HepG2 (cell line): ENCODE results near the gene CAPZA1. TPM values are rescaled to one million over a fixed set of nuclear protein-coding genes. Genes with fewer than 3 reads are reported as not detected.

ENCODE experiments used
- CSRNP1 ChIP-seq: sonication (generic); formaldehyde crosslinking; IDR thresholded peaks from 2 replicates; pipeline ENCODE4 v1.8.1; 2023; ENCODE audit warnings: mild to moderate bottlenecking, missing genetic modification reagents
- ETV5 ChIP-seq: IDR thresholded peaks from 2 replicates; pipeline ENCODE4 v1.6.1; 2018; ENCODE audit warnings: missing biosample characterization, missing genetic modification reagents, inconsistent platforms, borderline replicate concordance
- LCORL ChIP-seq, 2 experiments: fragments of 450-650 bp in 1 of 2; sonication (generic) in 1 of 2; formaldehyde crosslinking in 1 of 2; IDR thresholded peaks; 2 replicates each; pipeline versions ENCODE4 v1.5.0 to v1.6.1; 2017 to 2020; ENCODE audit warnings: antibody characterized with exemption in 1 of 2, missing genetic modification reagents in 1 of 2
- MAFK ChIP-seq, 2 experiments: IDR thresholded peaks in 1 of 2; conservative IDR thresholded peaks in 1 of 2; 2 replicates each; pipeline ENCODE4 v1.6.1; 2011; ENCODE audit warnings: improper control_type of control experiment in 2 of 2, low read length in 2 of 2
- MAZ ChIP-seq, 2 experiments: sonication (generic) in 1 of 2; formaldehyde crosslinking in 1 of 2; IDR thresholded peaks; 2 replicates each; pipeline versions ENCODE4 v1.5.0 to v1.6.1; 2012 to 2020; ENCODE audit warnings: low read depth in 2 of 2, mild to moderate bottlenecking in 2 of 2, borderline replicate concordance in 1 of 2, improper control_type of control experiment in 1 of 2, low read length in 1 of 2, missing genetic modification reagents in 1 of 2, moderate library complexity in 1 of 2
- NFRKB ChIP-seq: fragments of 450-650 bp; IDR thresholded peaks from 2 replicates; pipeline ENCODE4 v1.6.1; 2017
- RBM22 ChIP-seq: fragments of 200-400 bp; formaldehyde crosslinking; optimal IDR thresholded peaks from 2 replicates; pipeline ENCODE3; 2017; ENCODE audit warnings: mild to moderate bottlenecking, low read length, moderate library complexity
- RXRA ChIP-seq: sonication (generic); formaldehyde crosslinking; IDR thresholded peaks from 2 replicates; pipeline ENCODE4 v1.5.1; 2020; ENCODE audit warnings: missing genetic modification reagents
- SMC3 ChIP-seq: IDR thresholded peaks from 2 replicates; pipeline ENCODE4 v1.6.1; 2011; ENCODE audit warnings: low read length, improper control_type of control experiment
- TARDBP ChIP-seq: sonication (generic); formaldehyde crosslinking; IDR thresholded peaks from 2 replicates; pipeline ENCODE4 v1.8.0; 2022; ENCODE audit warnings: mild to moderate bottlenecking, missing genetic modification reagents
- ZBTB7B ChIP-seq: sonication (generic); formaldehyde crosslinking; IDR thresholded peaks from 2 replicates; pipeline ENCODE4 v1.4.0; 2020; ENCODE audit warnings: missing genetic modification reagents
- ZNF615 ChIP-seq: sonication (generic); formaldehyde crosslinking; IDR thresholded peaks from 2 replicates; pipeline ENCODE4 v1.5.0; 2020; ENCODE audit warnings: mild to moderate bottlenecking, missing genetic modification reagents, borderline replicate concordance
- ZNF766 ChIP-seq: sonication (generic); formaldehyde crosslinking; IDR thresholded peaks from 2 replicates; pipeline ENCODE4 v1.5.0; 2020; ENCODE audit warnings: missing genetic modification reagents, borderline replicate concordance
- polyA plus RNA-seq, 8 experiments: library from polyadenylated mRNA; depleted of rRNA in 3 of 8; stranded (reverse) in 7 of 8; unstranded in 1 of 8; fragments of >200 nt; fragmentation: Illumina TruSeq in 4 of 8; extraction: Trizol in 4 of 8; gene quantifications; 2 replicates each; pipeline versions ENCODE4 v1.2.1 to v1.2.3, GENCODE V29; 2011 to 2016; ENCODE audit warnings: low read depth in 4 of 8, missing spikeins in 1 of 8, mixed read lengths in 1 of 8; ENCODE audit not compliant: insufficient read depth in 1 of 8
- total RNA-seq, 5 experiments: library from RNA; depleted of rRNA; stranded (reverse); fragments of >200 nt; fragmentation: Illumina TruSeq; extraction: Trizol; gene quantifications; 2 replicates each; pipeline ENCODE4 v1.2.3, GENCODE V29; 2016; ENCODE audit warnings: low read depth in 1 of 5
- TF ChIP-seq, protein P1 (sequence below): sonication (generic); formaldehyde crosslinking; IDR thresholded peaks from 2 replicates; pipeline ENCODE4 v1.8.0; 2022; ENCODE audit warnings: mild to moderate bottlenecking, missing genetic modification reagents, moderate library complexity
- TF ChIP-seq, protein P2 (sequence below): sonication (generic); formaldehyde crosslinking; IDR thresholded peaks from 2 replicates; pipeline ENCODE4 v1.5.0; 2020; ENCODE audit warnings: mild to moderate bottlenecking, missing genetic modification reagents
- TF ChIP-seq, protein P3 (sequence below): sonication (generic); formaldehyde crosslinking; conservative IDR thresholded peaks from 2 replicates; pipeline ENCODE4 v1.4.0; 2020; ENCODE audit warnings: mild to moderate bottlenecking, missing genetic modification reagents, moderate library complexity
- TF ChIP-seq, protein P4 (sequence below): sonication (generic); formaldehyde crosslinking; IDR thresholded peaks from 2 replicates; pipeline ENCODE4 v1.5.1; 2020; ENCODE audit warnings: missing genetic modification reagents, mild to moderate bottlenecking, borderline replicate concordance

CAPZA1 gene
- total and polyA plus RNA-seq, 2 of the 13 experiments (the other 11 are each of a cell fraction or from before 2014, with no cell fraction given): 67.0 to 117 TPM

DNA sequence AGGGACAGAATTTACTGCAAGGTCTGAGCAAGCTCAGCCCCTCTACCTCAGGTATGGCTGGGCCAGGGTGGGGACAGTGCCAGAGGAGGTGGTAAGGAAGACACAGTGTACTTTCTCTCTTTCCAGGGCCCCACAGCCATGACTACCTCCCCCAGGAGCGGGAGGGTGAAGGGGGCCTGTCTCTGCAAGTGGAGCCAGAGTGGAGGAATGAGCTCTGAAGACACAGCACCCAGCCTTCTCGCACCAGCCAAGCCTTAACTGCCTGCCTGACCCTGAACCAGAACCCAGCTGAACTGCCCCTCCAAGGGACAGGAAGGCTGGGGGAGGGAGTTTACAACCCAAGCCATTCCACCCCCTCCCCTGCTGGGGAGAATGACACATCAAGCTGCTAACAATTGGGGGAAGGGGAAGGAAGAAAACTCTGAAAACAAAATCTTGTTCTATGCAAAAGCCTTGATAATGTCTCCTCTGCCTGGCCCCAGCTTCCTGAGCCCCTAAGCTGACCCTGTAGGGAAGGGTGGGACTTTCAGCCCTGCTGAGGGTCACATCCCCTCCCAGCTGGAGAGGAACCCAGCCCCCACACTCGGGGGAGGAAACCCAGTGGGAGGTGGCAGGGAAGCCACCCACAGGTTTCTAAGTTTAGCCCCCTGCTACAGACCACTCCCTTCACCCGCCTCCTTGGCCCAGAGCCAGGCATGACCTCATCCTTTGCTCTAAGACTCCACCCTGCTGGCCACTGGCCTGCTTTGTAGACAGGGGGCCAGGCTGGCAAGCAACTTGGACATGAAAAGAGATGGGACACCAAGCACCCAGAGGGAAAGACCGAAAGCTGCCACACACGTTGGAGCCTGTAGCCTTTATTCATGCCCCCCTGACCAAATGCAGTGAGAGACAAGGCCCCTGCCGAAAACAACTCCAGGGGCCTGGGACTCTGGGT, 80.9 kb downstream of the CAPZA1 start (continued):
- TF ChIP-seq, protein P1, sequence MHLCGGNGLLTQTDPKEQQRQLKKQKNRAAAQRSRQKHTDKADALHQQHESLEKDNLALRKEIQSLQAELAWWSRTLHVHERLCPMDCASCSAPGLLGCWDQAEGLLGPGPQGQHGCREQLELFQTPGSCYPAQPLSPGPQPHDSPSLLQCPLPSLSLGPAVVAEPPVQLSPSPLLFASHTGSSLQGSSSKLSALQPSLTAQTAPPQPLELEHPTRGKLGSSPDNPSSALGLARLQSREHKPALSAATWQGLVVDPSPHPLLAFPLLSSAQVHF (CRISPR knock-in tag): no peak
- TF ChIP-seq NFRKB (no peak), RBM22 (peak; percentile 26), CSRNP1 (no peak), TARDBP (peak; percentile 49; the same call in 1 of the 2 replicates), ZNF766 (CRISPR knock-in tag) (no peak), ETV5 (CRISPR knock-in tag) (peak; percentile 29; the same call in 1 of the 2 replicates), MAZ (IDR thresholded peaks at IDR 0.05; ENCODE audit: borderline replicate concordance, low read depth, low read length) (peak; percentile 16; the same call in 1 of the 2 replicates), MAZ (CRISPR knock-in tag; IDR thresholded peaks at IDR 0.05; ENCODE audit: low read depth) (no peak), ZNF615 (CRISPR knock-in tag) (0 out of 2 replicates have a peak, but pooled peaks have one; percentile 73), SMC3 (no peak), LCORL (IDR thresholded peaks at IDR 0.05) (peak; percentile 67; the same call in 1 of the 2 replicates), LCORL (CRISPR knock-in tag; IDR thresholded peaks at IDR 0.05) (peak; percentile 74), ZBTB7B (peak; percentile 61; the same call in 1 of the 2 replicates), MAFK (conservative IDR thresholded peaks at IDR 0.05 in 1 of 2, IDR thresholded peaks at IDR 0.05 in 1 of 2; ENCODE audit: low read length in 2 of 2) (no peak), RXRA (CRISPR knock-in tag) (peak; percentile 53; the same call in 1 of the 2 replicates)
- TF ChIP-seq, protein P2, sequence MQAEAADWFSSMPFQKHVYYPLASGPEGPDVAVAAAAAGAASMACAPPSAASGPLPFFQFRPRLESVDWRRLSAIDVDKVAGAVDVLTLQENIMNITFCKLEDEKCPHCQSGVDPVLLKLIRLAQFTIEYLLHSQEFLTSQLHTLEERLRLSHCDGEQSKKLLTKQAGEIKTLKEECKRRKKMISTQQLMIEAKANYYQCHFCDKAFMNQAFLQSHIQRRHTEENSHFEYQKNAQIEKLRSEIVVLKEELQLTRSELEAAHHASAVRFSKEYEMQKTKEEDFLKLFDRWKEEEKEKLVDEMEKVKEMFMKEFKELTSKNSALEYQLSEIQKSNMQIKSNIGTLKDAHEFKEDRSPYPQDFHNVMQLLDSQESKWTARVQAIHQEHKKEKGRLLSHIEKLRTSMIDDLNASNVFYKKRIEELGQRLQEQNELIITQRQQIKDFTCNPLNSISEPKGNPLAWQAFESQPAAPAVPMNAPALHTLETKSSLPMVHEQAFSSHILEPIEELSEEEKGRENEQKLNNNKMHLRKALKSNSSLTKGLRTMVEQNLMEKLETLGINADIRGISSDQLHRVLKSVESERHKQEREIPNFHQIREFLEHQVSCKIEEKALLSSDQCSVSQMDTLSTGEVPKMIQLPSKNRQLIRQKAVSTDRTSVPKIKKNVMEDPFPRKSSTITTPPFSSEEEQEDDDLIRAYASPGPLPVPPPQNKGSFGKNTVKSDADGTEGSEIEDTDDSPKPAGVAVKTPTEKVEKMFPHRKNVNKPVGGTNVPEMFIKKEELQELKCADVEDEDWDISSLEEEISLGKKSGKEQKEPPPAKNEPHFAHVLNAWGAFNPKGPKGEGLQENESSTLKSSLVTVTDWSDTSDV (CRISPR knock-in tag): no peak
- TF ChIP-seq, protein P3, sequence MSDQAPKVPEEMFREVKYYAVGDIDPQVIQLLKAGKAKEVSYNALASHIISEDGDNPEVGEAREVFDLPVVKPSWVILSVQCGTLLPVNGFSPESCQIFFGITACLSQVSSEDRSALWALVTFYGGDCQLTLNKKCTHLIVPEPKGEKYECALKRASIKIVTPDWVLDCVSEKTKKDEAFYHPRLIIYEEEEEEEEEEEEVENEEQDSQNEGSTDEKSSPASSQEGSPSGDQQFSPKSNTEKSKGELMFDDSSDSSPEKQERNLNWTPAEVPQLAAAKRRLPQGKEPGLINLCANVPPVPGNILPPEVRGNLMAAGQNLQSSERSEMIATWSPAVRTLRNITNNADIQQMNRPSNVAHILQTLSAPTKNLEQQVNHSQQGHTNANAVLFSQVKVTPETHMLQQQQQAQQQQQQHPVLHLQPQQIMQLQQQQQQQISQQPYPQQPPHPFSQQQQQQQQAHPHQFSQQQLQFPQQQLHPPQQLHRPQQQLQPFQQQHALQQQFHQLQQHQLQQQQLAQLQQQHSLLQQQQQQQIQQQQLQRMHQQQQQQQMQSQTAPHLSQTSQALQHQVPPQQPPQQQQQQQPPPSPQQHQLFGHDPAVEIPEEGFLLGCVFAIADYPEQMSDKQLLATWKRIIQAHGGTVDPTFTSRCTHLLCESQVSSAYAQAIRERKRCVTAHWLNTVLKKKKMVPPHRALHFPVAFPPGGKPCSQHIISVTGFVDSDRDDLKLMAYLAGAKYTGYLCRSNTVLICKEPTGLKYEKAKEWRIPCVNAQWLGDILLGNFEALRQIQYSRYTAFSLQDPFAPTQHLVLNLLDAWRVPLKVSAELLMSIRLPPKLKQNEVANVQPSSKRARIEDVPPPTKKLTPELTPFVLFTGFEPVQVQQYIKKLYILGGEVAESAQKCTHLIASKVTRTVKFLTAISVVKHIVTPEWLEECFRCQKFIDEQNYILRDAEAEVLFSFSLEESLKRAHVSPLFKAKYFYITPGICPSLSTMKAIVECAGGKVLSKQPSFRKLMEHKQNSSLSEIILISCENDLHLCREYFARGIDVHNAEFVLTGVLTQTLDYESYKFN: peak; percentile 73
- TF ChIP-seq, protein P4, sequence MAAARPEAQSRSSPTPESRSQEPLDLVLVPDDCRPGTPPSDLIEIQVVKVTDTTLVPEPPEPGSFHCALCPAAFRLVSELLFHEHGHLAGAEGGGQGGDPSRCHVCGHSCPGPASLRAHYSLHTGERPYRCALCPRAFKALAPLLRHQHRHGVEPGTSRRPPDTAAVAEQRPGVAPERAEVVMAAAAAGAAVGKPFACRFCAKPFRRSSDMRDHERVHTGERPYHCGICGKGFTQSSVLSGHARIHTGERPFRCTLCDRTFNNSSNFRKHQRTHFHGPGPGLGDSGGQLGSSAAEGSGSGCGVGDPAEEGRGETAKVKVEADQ (CRISPR knock-in tag): no peak
